ENCODE data around the gene POLR1E.
A peak's percentile ranks its signal among the peaks of the same experiment; 100 is the strongest.

The POLR1E gene

GRCh38 chr9:37485389-37486255, at the start of gene POLR1E:
Gene POLR1E, plus strand, starts transcription at chr9:37485948. Its CDS starts 100 bp downstream, at chr9:37486048.
- peak; percentile 93 for ATAC-seq (replicated peaks; ENCODE audit: extremely low read depth, poor library complexity, severe bottlenecking)
- H3K4me1 Mint-ChIP-seq: peaks cover 33% of the 10 kb centered on the region

GRCh38 chr9:37436540-37436939, 49.2 kb upstream of the POLR1E start:
- ATAC-seq (replicated peaks; ENCODE audit: extremely low read depth, poor library complexity, severe bottlenecking): no peak

More at GRCh38 chr9:37485389-37486255, at the start of gene POLR1E:
- peak within 1 kb of the TSS; percentile 92 for H3K4me3 Mint-ChIP-seq
- H3K27me3 Mint-ChIP-seq: peaks cover 13% of the 10 kb centered on the region
- DNase-seq (ENCODE audit: low spot score in 2 of 2): peak; percentile 93 to 94
- H3K9me3 Mint-ChIP-seq: no peaks in the 10 kb centered on the region
- H3K27ac Mint-ChIP-seq (ENCODE audit: low read depth): peak within 1 kb of the TSS; percentile 97
- peaks cover 23% of the 10 kb centered on the region for H3K36me3 Mint-ChIP-seq (ENCODE audit: insufficient read depth)

GRCh38 chr9:37437010-37437409, 48.7 kb upstream of the POLR1E start:
- H3K4me3 Mint-ChIP-seq: no peak overlapping the region
- H3K27me3 Mint-ChIP-seq: no peaks in the 10 kb centered on the region
- no peak for ATAC-seq (replicated peaks; ENCODE audit: extremely low read depth, poor library complexity, severe bottlenecking)
- peaks cover 27% of the 10 kb centered on the region for H3K36me3 Mint-ChIP-seq (ENCODE audit: insufficient read depth)
- H3K4me1 Mint-ChIP-seq: peaks cover 5% of the 10 kb centered on the region
- no peaks in the 10 kb centered on the region for H3K9me3 Mint-ChIP-seq
- H3K27ac Mint-ChIP-seq (ENCODE audit: low read depth): no peak overlapping the region
- no peak for DNase-seq (ENCODE audit: low spot score in 2 of 2)

More at GRCh38 chr9:37436540-37436939, 49.2 kb upstream of the POLR1E start:
- no peak for DNase-seq (ENCODE audit: low spot score in 2 of 2)
- no peaks in the 10 kb centered on the region for H3K9me3 Mint-ChIP-seq
- H3K4me3 Mint-ChIP-seq: no peak overlapping the region
- H3K27me3 Mint-ChIP-seq: no peaks in the 10 kb centered on the region
- H3K27ac Mint-ChIP-seq (ENCODE audit: low read depth): no peak overlapping the region
- H3K36me3 Mint-ChIP-seq (ENCODE audit: insufficient read depth): peaks cover 22% of the 10 kb centered on the region
- peaks cover 5% of the 10 kb centered on the region for H3K4me1 Mint-ChIP-seq

GRCh38 chr9:37437621-37438020, 48.1 kb upstream of the POLR1E start:
- H3K36me3 Mint-ChIP-seq (ENCODE audit: insufficient read depth): peaks cover 29% of the 10 kb centered on the region
- no peak overlapping the region for H3K27ac Mint-ChIP-seq (ENCODE audit: low read depth)
- H3K4me3 Mint-ChIP-seq: no peak overlapping the region
- H3K27me3 Mint-ChIP-seq: no peaks in the 10 kb centered on the region
- no peak for DNase-seq (ENCODE audit: low spot score in 2 of 2)
- ATAC-seq (replicated peaks; ENCODE audit: extremely low read depth, poor library complexity, severe bottlenecking): no peak
- H3K4me1 Mint-ChIP-seq: peaks cover 5% of the 10 kb centered on the region
- H3K9me3 Mint-ChIP-seq: no peaks in the 10 kb centered on the region

GRCh38 chr9:37438359-37438758, 47.4 kb upstream of the POLR1E start:
- Mint-ChIP-seq H3K4me3 (no peak overlapping the region), H3K27me3 (no peaks in the 10 kb centered on the region), H3K27ac (ENCODE audit: low read depth) (peak overlapping the region; percentile 32), H3K9me3 (no peaks in the 10 kb centered on the region), H3K4me1 (peaks cover 5% of the 10 kb centered on the region), H3K36me3 (ENCODE audit: insufficient read depth) (peaks cover 29% of the 10 kb centered on the region)
- ATAC-seq (replicated peaks; ENCODE audit: extremely low read depth, poor library complexity, severe bottlenecking) (no peak), DNase-seq (ENCODE audit: low spot score in 2 of 2) (no peak)

GRCh38 chr9:37441776-37442370, 43.9 kb upstream of the POLR1E start:
- Mint-ChIP-seq H3K27ac (ENCODE audit: low read depth) (no peak overlapping the region), H3K9me3 (no peaks in the 10 kb centered on the region), H3K4me1 (peaks cover 14% of the 10 kb centered on the region), H3K27me3 (no peaks in the 10 kb centered on the region), H3K4me3 (no peak overlapping the region), H3K36me3 (ENCODE audit: insufficient read depth) (peaks cover 24% of the 10 kb centered on the region)
- DNase-seq (ENCODE audit: low spot score in 2 of 2): no peak
- ATAC-seq (replicated peaks; ENCODE audit: extremely low read depth, poor library complexity, severe bottlenecking): no peak

GRCh38 chr9:37442556-37442955, 43.2 kb upstream of the POLR1E start:
- H3K36me3 Mint-ChIP-seq (ENCODE audit: insufficient read depth): peaks cover 21% of the 10 kb centered on the region
- no peak overlapping the region for H3K4me3 Mint-ChIP-seq
- no peak overlapping the region for H3K27ac Mint-ChIP-seq (ENCODE audit: low read depth)
- H3K27me3 Mint-ChIP-seq: no peaks in the 10 kb centered on the region
- H3K9me3 Mint-ChIP-seq: no peaks in the 10 kb centered on the region
- no peak for DNase-seq (ENCODE audit: low spot score in 2 of 2)
- peaks cover 15% of the 10 kb centered on the region for H3K4me1 Mint-ChIP-seq
- no peak for ATAC-seq (replicated peaks; ENCODE audit: extremely low read depth, poor library complexity, severe bottlenecking)

- H3K27ac Mint-ChIP-seq (ENCODE audit: low read depth): no peak overlapping the region
- no peaks in the 10 kb centered on the region for H3K9me3 Mint-ChIP-seq
- ATAC-seq (replicated peaks; ENCODE audit: extremely low read depth, poor library complexity, severe bottlenecking): no peak
- H3K27me3 Mint-ChIP-seq: no peaks in the 10 kb centered on the region
- no peak for DNase-seq (ENCODE audit: low spot score in 2 of 2)
- H3K4me1 Mint-ChIP-seq: peaks cover 12% of the 10 kb centered on the region
- peaks cover 19% of the 10 kb centered on the region for H3K36me3 Mint-ChIP-seq (ENCODE audit: insufficient read depth)
- no peak overlapping the region for H3K4me3 Mint-ChIP-seq
These were observed 42.2 kb upstream of the POLR1E start for GRCh38 chr9:37443566-37443965.

GRCh38 chr9:37444890-37445289, 40.9 kb upstream of the POLR1E start:
- H3K4me3 Mint-ChIP-seq: no peak overlapping the region
- ATAC-seq (replicated peaks; ENCODE audit: extremely low read depth, poor library complexity, severe bottlenecking) (no peak), DNase-seq (ENCODE audit: low spot score in 2 of 2) (no peak)
- no peaks in the 10 kb centered on the region for H3K27me3 Mint-ChIP-seq
- no peaks in the 10 kb centered on the region for H3K9me3 Mint-ChIP-seq
- H3K36me3 Mint-ChIP-seq (ENCODE audit: insufficient read depth): peaks cover 15% of the 10 kb centered on the region
- H3K4me1 Mint-ChIP-seq: peaks cover 12% of the 10 kb centered on the region
- peak overlapping the region; percentile 35 for H3K27ac Mint-ChIP-seq (ENCODE audit: low read depth)

GRCh38 chr9:37445832-37446231, 39.9 kb upstream of the POLR1E start:
- no peak for ATAC-seq (replicated peaks; ENCODE audit: extremely low read depth, poor library complexity, severe bottlenecking)
- peaks cover 18% of the 10 kb centered on the region for H3K36me3 Mint-ChIP-seq (ENCODE audit: insufficient read depth)
- H3K4me1 Mint-ChIP-seq: peaks cover 12% of the 10 kb centered on the region
- no peaks in the 10 kb centered on the region for H3K27me3 Mint-ChIP-seq
- no peaks in the 10 kb centered on the region for H3K9me3 Mint-ChIP-seq
- H3K4me3 Mint-ChIP-seq: no peak overlapping the region
- DNase-seq (ENCODE audit: low spot score in 2 of 2): no peak
- H3K27ac Mint-ChIP-seq (ENCODE audit: low read depth): no peak overlapping the region

GRCh38 chr9:37446401-37446800, 39.3 kb upstream of the POLR1E start:
- H3K4me1 Mint-ChIP-seq: peaks cover 12% of the 10 kb centered on the region
- H3K27me3 Mint-ChIP-seq: no peaks in the 10 kb centered on the region
- DNase-seq (ENCODE audit: low spot score in 2 of 2) (no peak), ATAC-seq (replicated peaks; ENCODE audit: extremely low read depth, poor library complexity, severe bottlenecking) (no peak)
- H3K4me3 Mint-ChIP-seq: no peak overlapping the region
- H3K27ac Mint-ChIP-seq (ENCODE audit: low read depth): peak overlapping the region; percentile 22
- no peaks in the 10 kb centered on the region for H3K9me3 Mint-ChIP-seq
- peaks cover 20% of the 10 kb centered on the region for H3K36me3 Mint-ChIP-seq (ENCODE audit: insufficient read depth)

- no peak for ATAC-seq (replicated peaks; ENCODE audit: extremely low read depth, poor library complexity, severe bottlenecking)
- H3K27ac Mint-ChIP-seq (ENCODE audit: low read depth): no peak overlapping the region
- H3K27me3 Mint-ChIP-seq: no peaks in the 10 kb centered on the region
- H3K4me1 Mint-ChIP-seq: peaks cover 12% of the 10 kb centered on the region
- no peaks in the 10 kb centered on the region for H3K9me3 Mint-ChIP-seq
- DNase-seq (ENCODE audit: low spot score in 2 of 2): no peak
- peaks cover 14% of the 10 kb centered on the region for H3K36me3 Mint-ChIP-seq (ENCODE audit: insufficient read depth)
- H3K4me3 Mint-ChIP-seq: no peak overlapping the region
These were observed 38.6 kb upstream of the POLR1E start for GRCh38 chr9:37447111-37447510.

Data from central memory CD8-positive, alpha-beta T cell (primary cell).